Transverse colon (tissue), 4 donors: Measurements from ENCODE around the gene PXK. TPM values are rescaled to one million over a fixed set of nuclear protein-coding genes. Genes with fewer than 3 reads are reported as not detected.
A peak's percentile ranks its signal among the peaks of the same experiment; 100 is the strongest.

Experiments
- DNase-seq: peaks from one replicate; pipeline ENCODE4 v3.0.0-alpha.2; 2019
- H3K27ac ChIP-seq, 4 donors: fragments of 200-600 bp; sonication (generic); 2 replicates each; pipeline ENCODE4 v1.5.1; 2016 to 2018; ENCODE audit warnings: inconsistent platforms in 4 of 4
- H3K27me3 ChIP-seq: fragments of 200-600 bp; sonication (generic); 2 replicates; pipeline ENCODE4 v1.5.1; 2017; ENCODE audit warnings: inconsistent platforms
- H3K36me3 ChIP-seq, 4 donors: fragments of 200-600 bp; sonication (generic); 2 replicates each; pipeline ENCODE4 v1.5.1; 2017 to 2019; ENCODE audit warnings: inconsistent platforms in 4 of 4
- H3K4me1 ChIP-seq, 4 donors: fragments of 200-600 bp; sonication (generic); 2 replicates each; pipeline ENCODE4 v1.5.1; 2017 to 2020; ENCODE audit warnings: inconsistent platforms in 4 of 4
- H3K4me3 ChIP-seq, 4 donors: fragments of 200-600 bp; sonication (generic); 1 replicate in 1 of 4; 2 replicates in 3 of 4; pipeline versions ENCODE4 v1.5.1 to v1.6.1; 2017 to 2019; ENCODE audit warnings: inconsistent platforms in 4 of 4
- H3K9me3 ChIP-seq, 2 donors: fragments of 200-600 bp; sonication (generic); 2 replicates each; pipeline ENCODE4 v1.5.1; 2017 to 2019; ENCODE audit warnings: inconsistent platforms in 2 of 2
- CTCF ChIP-seq, 5 experiments: fragments of 200-600 bp in 3 of 5; fragments of 450-650 bp in 2 of 5; sonication (generic) in 3 of 5; IDR thresholded peaks; 1 replicate in 2 of 5; 2 replicates in 3 of 5; pipeline ENCODE4 v1.5.1; 2016 to 2017; ENCODE audit warnings: antibody characterized with exemption in 5 of 5, inconsistent platforms in 3 of 5, mild to moderate bottlenecking in 2 of 5, moderate library complexity in 1 of 5
- EP300 ChIP-seq: sonication (generic); formaldehyde crosslinking; IDR thresholded peaks from one replicate; pipeline ENCODE4 v1.6.1; 2017; ENCODE audit warnings: antibody characterized with exemption, low read depth
- POLR2A ChIP-seq: fragments of 450-650 bp; IDR thresholded peaks from one replicate; pipeline ENCODE4 v1.6.1; 2016; ENCODE audit warnings: antibody characterized with exemption, mild to moderate bottlenecking, moderate library complexity
- POLR2AphosphoS5 ChIP-seq, 3 donors: sonication (generic); formaldehyde crosslinking; IDR thresholded peaks; one replicate each; pipeline ENCODE4 v1.6.1; 2016; ENCODE audit warnings: antibody characterized with exemption in 3 of 3
- WGBS, 2 donors: methylation state at CpG; one replicate each; pipeline ENCODE4 v1.1.5; 2018; ENCODE audit warnings: low coverage in 1 of 2; 5-methylcytosine and 5-hydroxymethylcytosine counted together
- in situ Hi-C, 4 donors: fragments of 200-750 bp; cut with MboI; loops; one replicate each; pipeline versions ENCODE4 v1.15.0 to v1.15.1; 2017; ENCODE audit warnings: low sequenced_read_pairs in 3 of 4, low pct_ligation_motif_present in 1 of 4, low pct_unique_long_range_greater_than_20kb in 1 of 4
- intact Hi-C: fragments of 100-400 bp; cut with DNase I; formaldehyde crosslinking; loops from one replicate; pipeline ENCODE4 v1.15.1; 2023; ENCODE audit warnings: low total_unique reads
- total RNA-seq, 4 donors: library from RNA; depleted of rRNA; stranded (reverse); fragments of >200 nt; gene quantifications; one replicate each; pipeline ENCODE4 v1.1.0, GENCODE V29; 2016

Gene PXK
- total RNA-seq, 4 donors from 2014 or later: 7.6 to 29.5 (median 16.6) TPM

GRCh38 chr3:58329922-58330413 is 2.7 kb upstream of the PXK start:
- no peak overlapping the region for H3K4me3 ChIP-seq
- WGBS, 2 donors: 93 to 94% methylated on average over 5 of the region's 5 CpGs
- H3K4me1 ChIP-seq: peaks cover 5 to 28% (median 26%) of the 10 kb centered on the region in 4 donors
- H3K9me3 ChIP-seq: no peaks in the 10 kb centered on the region
- intact Hi-C loops: loop anchor here (5.0 kb wide), 1 partner anchor 87 kb away; no protein-coding TSS in a partner anchor
- H3K27me3 ChIP-seq: no peaks in the 10 kb centered on the region
- no peak for TF ChIP-seq POLR2A
- TF ChIP-seq EP300: no peak
- TF ChIP-seq CTCF (IDR thresholded peaks at IDR 0.05): no peak
- TF ChIP-seq POLR2AphosphoS5 (IDR thresholded peaks at IDR 0.05): no peak
- no peaks in the 10 kb centered on the region for H3K36me3 ChIP-seq
- no peak overlapping the region for H3K27ac ChIP-seq
- in situ Hi-C loops: loop anchor here (5.0 to 10.0 kb wide), 4 partner anchors 82 to 205 kb away; partner anchors contain the start of genes ACOX2 (in 1 of the 4) and KCTD6 (in 1 of the 4)
- no peak for DNase-seq

GRCh38 chr3:58331593-58332152 is 1.0 kb upstream of the PXK start:
- Histone ChIP-seq H3K4me1 (peaks cover 5 to 33% (median 19%) of the 10 kb centered on the region in 4 donors), H3K9me3 (no peaks in the 10 kb centered on the region), H3K36me3 (no peaks in the 10 kb centered on the region), H3K4me3 (no peak overlapping the region), H3K27ac (no peak overlapping the region), H3K27me3 (no peaks in the 10 kb centered on the region)
- TF ChIP-seq EP300 (no peak), CTCF (IDR thresholded peaks at IDR 0.05) (no peak), POLR2AphosphoS5 (IDR thresholded peaks at IDR 0.05) (no peak), POLR2A (no peak)
- intact Hi-C loops (loop anchor here (2.0 to 5.0 kb wide), 2 partner anchors 86 to 161 kb away; partner anchors contain the start of gene KCTD6), in situ Hi-C loops (loop anchor here in 1 of 4 donors (10.0 kb wide), 1 partner anchor 163 kb away; the partner anchor contains the start of gene KCTD6)
- DNase-seq: no peak
- WGBS, 2 donors: 82 to 87% methylated on average over 2 to 4 of the region's 4 CpGs

GRCh38 chr3:58333206-58334012 is 717 bp downstream of the PXK start:
- Histone ChIP-seq H3K36me3 (no peaks in the 10 kb centered on the region), H3K4me3 (peak overlapping the region; percentile 72 to 96 (median 94)), H3K27ac (peak overlapping the region; percentile 77 to 86 (median 83)), H3K27me3 (no peaks in the 10 kb centered on the region), H3K4me1 (peaks cover 5 to 36% (median 20%) of the 10 kb centered on the region in 4 donors), H3K9me3 (no peaks in the 10 kb centered on the region)
- in situ Hi-C loops (loop anchor here in 1 of 4 donors (10.0 kb wide), 1 partner anchor 161 kb away; the partner anchor contains the start of gene KCTD6), intact Hi-C loops (loop anchor here (2.0 to 5.0 kb wide), 2 partner anchors 84 to 159 kb away; partner anchors contain the start of gene KCTD6)
- peak; percentile 30 for DNase-seq
- TF ChIP-seq EP300 (no peak), CTCF (IDR thresholded peaks at IDR 0.05) (no peak), POLR2AphosphoS5 (IDR thresholded peaks at IDR 0.05) (no peak)
- 1 to 9% methylated on average over 3 to 19 of the region's 37 CpGs for WGBS, 2 donors

- WGBS, 2 donors: 17 to 20% methylated on average over 4 of the region's 4 CpGs
- Histone ChIP-seq H3K4me3 (peak overlapping the region in 3 of 4 donors; percentile 72 to 96 (median 93)), H3K4me1 (peaks cover 5 to 36% (median 20%) of the 10 kb centered on the region in 4 donors), H3K27ac (peak overlapping the region; percentile 77 to 86 (median 83)), H3K27me3 (no peaks in the 10 kb centered on the region), H3K9me3 (no peaks in the 10 kb centered on the region), H3K36me3 (no peaks in the 10 kb centered on the region)
- intact Hi-C loops (loop anchor here (5.0 kb wide), 1 partner anchor 83 kb away; no protein-coding TSS in a partner anchor), in situ Hi-C loops (loop anchor here in 1 of 4 donors (10.0 kb wide), 1 partner anchor 161 kb away; the partner anchor contains the start of gene KCTD6)
- no peak for DNase-seq
- no peak for TF ChIP-seq POLR2AphosphoS5 (IDR thresholded peaks at IDR 0.05)
- no peak for TF ChIP-seq POLR2A
- no peak for TF ChIP-seq EP300
Observed at GRCh38 chr3:58334013-58334321, 1.3 kb downstream of the PXK start.
